ENCODE measurements around the gene IL17C.

Gene IL17C

GRCh38 chr16:88645941-88646340 is 7.6 kb downstream of the IL17C start:
- TF ChIP-seq JUND (IDR thresholded peaks at IDR 0.05; ENCODE audit: low read depth): no peak
- in situ Hi-C loops (cut with HindIII; ENCODE audit: low pct_unique_long_range_greater_than_20kb, low sequenced_read_pairs): no loop called here
- DNase-seq (ENCODE audit: low read depth in 1 of 2, low spot score in 1 of 2): no peak

GRCh38 chr16:88646345-88647034 is 8.1 kb downstream of the IL17C start:
- in situ Hi-C loops (cut with HindIII; ENCODE audit: low pct_unique_long_range_greater_than_20kb, low sequenced_read_pairs): no loop called here
- DNase-seq (ENCODE audit: low read depth in 1 of 2, low spot score in 1 of 2): no peak
- no peak for TF ChIP-seq JUND (IDR thresholded peaks at IDR 0.05; ENCODE audit: low read depth)

DNA sequence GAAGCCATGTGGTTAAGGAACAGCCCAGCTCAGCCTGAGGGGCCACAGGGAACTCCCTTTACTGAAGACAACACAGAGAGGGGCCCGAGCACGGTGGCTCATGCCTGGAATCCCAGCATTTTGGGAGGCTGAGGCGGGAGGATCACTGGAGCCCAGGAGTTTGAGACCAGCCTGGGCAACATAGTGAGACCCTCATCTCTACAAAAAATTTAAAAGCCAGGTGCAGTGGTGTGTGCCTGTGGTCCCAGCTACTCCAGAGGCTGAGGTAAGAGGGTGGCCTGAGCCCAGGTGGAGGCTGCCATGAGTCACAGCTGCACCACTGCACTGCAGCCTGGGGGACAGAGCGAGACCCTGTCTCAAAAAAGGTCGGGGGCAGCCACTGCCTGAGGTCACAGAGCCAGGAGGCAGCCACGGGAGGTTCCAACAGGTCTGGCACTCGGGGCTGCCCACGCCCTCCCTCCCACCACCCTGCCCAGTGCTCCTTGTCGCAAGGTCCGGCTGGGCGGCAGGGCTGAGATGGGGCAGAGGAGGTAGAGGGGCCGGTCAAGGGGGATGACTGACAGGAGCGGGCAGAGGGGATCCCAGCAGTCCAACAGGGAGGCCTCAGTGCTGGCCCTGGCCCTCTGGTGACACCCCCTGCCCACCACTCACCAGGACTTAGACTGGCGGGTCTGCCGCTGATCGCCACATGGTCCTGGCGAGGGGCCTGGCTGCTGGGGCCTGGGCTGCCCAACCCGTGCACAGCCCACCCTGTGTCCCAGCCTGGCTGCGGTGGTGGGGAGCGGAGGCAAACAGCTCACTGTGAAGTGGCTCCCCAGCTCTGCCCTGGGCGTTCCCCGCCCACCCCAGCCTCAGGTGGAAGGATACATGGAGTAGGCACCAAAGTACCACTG is 9.1 kb downstream of the IL17C start:
- TF ChIP-seq JUND (IDR thresholded peaks at IDR 0.05; ENCODE audit: low read depth): no peak
- DNase-seq (ENCODE audit: low read depth in 1 of 2, low spot score in 1 of 2): no peak
- in situ Hi-C loops (cut with HindIII; ENCODE audit: low pct_unique_long_range_greater_than_20kb, low sequenced_read_pairs): no loop called here

GRCh38 chr16:88649195-88649923 is 11.0 kb downstream of the IL17C start:
- TF ChIP-seq JUND (IDR thresholded peaks at IDR 0.05; ENCODE audit: low read depth): no peak
- in situ Hi-C loops (cut with HindIII; ENCODE audit: low pct_unique_long_range_greater_than_20kb, low sequenced_read_pairs): no loop called here
- DNase-seq (ENCODE audit: low read depth in 1 of 2, low spot score in 1 of 2): no peak

GRCh38 chr16:88649924-88650748 is 11.8 kb downstream of the IL17C start:
- DNase-seq (ENCODE audit: low read depth in 1 of 2, low spot score in 1 of 2): no peak
- TF ChIP-seq JUND (IDR thresholded peaks at IDR 0.05; ENCODE audit: low read depth): no peak
- in situ Hi-C loops (cut with HindIII; ENCODE audit: low pct_unique_long_range_greater_than_20kb, low sequenced_read_pairs): no loop called here

GRCh38 chr16:88650749-88651275 is 12.4 kb downstream of the IL17C start, which contains the start of gene CYBA:
Gene CYBA, minus strand, starts transcription at chr16:88651053. Its CDS starts 40 bp downstream, at chr16:88651013.
- in situ Hi-C loops (cut with HindIII; ENCODE audit: low pct_unique_long_range_greater_than_20kb, low sequenced_read_pairs): no loop called here
- TF ChIP-seq JUND (IDR thresholded peaks at IDR 0.05; ENCODE audit: low read depth): no peak
- no peak for DNase-seq (ENCODE audit: low read depth in 1 of 2, low spot score in 1 of 2)

DNA sequence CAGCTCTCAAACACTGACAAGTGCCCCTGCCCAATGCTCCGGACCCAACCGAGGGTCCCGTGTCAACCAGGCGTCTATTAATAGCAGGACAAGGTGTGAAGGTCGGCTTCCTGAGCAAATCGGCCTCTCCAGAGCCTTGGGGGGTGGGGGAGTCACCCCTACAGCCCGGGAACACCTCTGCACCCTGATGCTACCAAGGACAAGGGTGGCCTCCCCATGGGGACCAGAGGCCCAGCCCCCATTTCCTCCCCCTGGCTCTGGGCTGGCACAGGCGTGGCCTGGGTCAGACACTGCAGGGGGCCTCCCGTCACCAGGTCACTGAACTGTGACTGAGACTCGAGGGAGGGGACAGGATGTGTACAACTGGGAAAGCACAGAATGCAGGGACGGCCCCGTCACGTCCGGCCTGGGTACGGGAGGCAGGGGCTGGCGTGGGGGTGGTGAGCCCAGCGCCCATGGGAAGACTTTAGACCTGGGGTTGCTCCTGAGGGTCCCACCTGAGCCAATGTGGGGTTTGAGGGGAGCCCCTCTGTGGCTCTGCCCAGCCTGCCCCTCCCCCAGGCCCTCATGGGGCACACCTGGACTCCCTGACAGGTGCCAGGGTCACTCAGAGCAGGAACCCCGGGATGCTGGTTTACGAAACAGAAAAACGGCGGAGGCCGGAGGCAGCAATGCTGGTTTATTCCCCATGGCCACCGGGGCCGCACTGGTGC is 13.1 kb downstream of the IL17C start:
- TF ChIP-seq JUND (IDR thresholded peaks at IDR 0.05; ENCODE audit: low read depth): no peak
- in situ Hi-C loops (cut with HindIII; ENCODE audit: low pct_unique_long_range_greater_than_20kb, low sequenced_read_pairs): no loop called here
- no peak for DNase-seq (ENCODE audit: low read depth in 1 of 2, low spot score in 1 of 2)

GRCh38 chr16:88651989-88652761 is 13.8 kb downstream of the IL17C start:
- DNase-seq (ENCODE audit: low read depth in 1 of 2, low spot score in 1 of 2): no peak
- TF ChIP-seq JUND (IDR thresholded peaks at IDR 0.05; ENCODE audit: low read depth): no peak
- in situ Hi-C loops (cut with HindIII; ENCODE audit: low pct_unique_long_range_greater_than_20kb, low sequenced_read_pairs): no loop called here

GRCh38 chr16:88652762-88653063 is 14.3 kb downstream of the IL17C start:
- in situ Hi-C loops (cut with HindIII; ENCODE audit: low pct_unique_long_range_greater_than_20kb, low sequenced_read_pairs): no loop called here
- no peak for DNase-seq (ENCODE audit: low read depth in 1 of 2, low spot score in 1 of 2)
- no peak for TF ChIP-seq JUND (IDR thresholded peaks at IDR 0.05; ENCODE audit: low read depth)

- no peak for TF ChIP-seq JUND (IDR thresholded peaks at IDR 0.05; ENCODE audit: low read depth)
- in situ Hi-C loops (cut with HindIII; ENCODE audit: low pct_unique_long_range_greater_than_20kb, low sequenced_read_pairs): no loop called here
These were observed 14.7 kb downstream of the IL17C start for GRCh38 chr16:88653101-88653500.

More at GRCh38 chr16:88653101-88653500, 14.7 kb downstream of the IL17C start:
- DNase-seq (ENCODE audit: low read depth in 1 of 2, low spot score in 1 of 2): no peak

Data from T47D (cell line).